Large intestine (tissue), 12 donors: Measurements from ENCODE around the gene SMYD3. TPM values are rescaled to one million over a fixed set of nuclear protein-coding genes. Genes with fewer than 3 reads are reported as not detected.

Experiments used
- DNase-seq, 2 donors: peaks; one replicate each; pipeline versions ENCODE4 v3.0.0 to v3.0.0-alpha.2; 2013
- H3K27ac ChIP-seq: one replicate; pipeline ENCODE4 v1.5.1; 2013; ENCODE audit warnings: low read length
- H3K27me3 ChIP-seq: 2 replicates; pipeline ENCODE4 v1.6.1; 2013; ENCODE audit warnings: low read length; ENCODE audit not compliant: control insufficient read depth, insufficient read depth
- H3K36me3 ChIP-seq: 2 replicates; pipeline ENCODE4 v1.6.1; 2013; ENCODE audit warnings: low read length; ENCODE audit not compliant: control insufficient read depth, insufficient read depth
- H3K4me1 ChIP-seq: one replicate; pipeline ENCODE4 v1.6.1; 2013; ENCODE audit warnings: low read length; ENCODE audit not compliant: control insufficient read depth, insufficient read depth
- H3K4me3 ChIP-seq: one replicate; pipeline ENCODE4 v1.5.1; 2013; ENCODE audit warnings: low read length
- H3K9me3 ChIP-seq: one replicate; pipeline ENCODE4 v1.6.1; 2013; ENCODE audit warnings: mild to moderate bottlenecking, low read depth, low read length, moderate library complexity; ENCODE audit not compliant: control insufficient read depth
- WGBS: methylation state at CpG from one replicate; pipeline ENCODE4 v1.1.5; 2013; ENCODE audit warnings: low lambda C conversion rate; ENCODE audit not compliant: insufficient coverage; 5-methylcytosine and 5-hydroxymethylcytosine counted together
- long read RNA-seq, 11 donors: transcript quantifications; one replicate each; lab custom pipeline, GENCODE V29; 2026
- polyA plus RNA-seq: library from polyadenylated mRNA; unstranded; fragments of 120-200 nt; gene quantifications from one replicate; pipeline ENCODE4 v1.2.1, GENCODE V29; 2013

The SMYD3 gene
- polyA plus RNA-seq = 12.0 TPM
- long read RNA-seq, donor 1, partial matches to known transcripts = 0 of 5 reads
- long read RNA-seq, donor 1, other reads (novel, unspliced or antisense) = 0 of 5 reads
- long read RNA-seq, donor 2, transcript SMYD3-201 (7 exons, 1,863 nt) = major isoform, 6 of 9 reads
- long read RNA-seq, donor 2, partial matches to known transcripts = 0 of 9 reads
- long read RNA-seq, donor 2, other reads (novel, unspliced or antisense) = 0 of 9 reads
- long read RNA-seq, donor 3 = 0 reads
- long read RNA-seq, donor 4, partial matches to known transcripts = 0 of 3 reads
- long read RNA-seq, donor 4, other reads (novel, unspliced or antisense) = 0 of 3 reads
- long read RNA-seq, donor 5, partial matches to known transcripts = 0 of 2 reads
- long read RNA-seq, donor 5, other reads (novel, unspliced or antisense) = 0 of 2 reads
- long read RNA-seq, donor 6, partial matches to known transcripts = 0 of 3 reads
- long read RNA-seq, donor 6, other reads (novel, unspliced or antisense) = 0 of 3 reads
- long read RNA-seq, donor 7, partial matches to known transcripts = 0 of 1 reads
- long read RNA-seq, donor 7, other reads (novel, unspliced or antisense) = 0 of 1 reads
- long read RNA-seq, donor 8, transcript SMYD3-201 (7 exons, 1,863 nt) = major isoform, 5 of 8 reads
- long read RNA-seq, donor 8, partial matches to known transcripts = 0 of 8 reads
- long read RNA-seq, donor 8, other reads (novel, unspliced or antisense) = 0 of 8 reads
- long read RNA-seq, donor 9, transcript SMYD3-201 (7 exons, 1,863 nt) = major isoform, 5 of 6 reads
- long read RNA-seq, donor 9, partial matches to known transcripts = 0 of 6 reads
- long read RNA-seq, donor 9, other reads (novel, unspliced or antisense) = 0 of 6 reads
- long read RNA-seq, donor 10, transcript SMYD3-201 (7 exons, 1,863 nt) = major isoform, 7 of 9 reads
- long read RNA-seq, donor 10, partial matches to known transcripts = 0 of 9 reads
- long read RNA-seq, donor 10, other reads (novel, unspliced or antisense) = 0 of 9 reads
- long read RNA-seq, donor 11, partial matches to known transcripts = 0 of 5 reads
- long read RNA-seq, donor 11, other reads (novel, unspliced or antisense) = 0 of 5 reads

DNA sequence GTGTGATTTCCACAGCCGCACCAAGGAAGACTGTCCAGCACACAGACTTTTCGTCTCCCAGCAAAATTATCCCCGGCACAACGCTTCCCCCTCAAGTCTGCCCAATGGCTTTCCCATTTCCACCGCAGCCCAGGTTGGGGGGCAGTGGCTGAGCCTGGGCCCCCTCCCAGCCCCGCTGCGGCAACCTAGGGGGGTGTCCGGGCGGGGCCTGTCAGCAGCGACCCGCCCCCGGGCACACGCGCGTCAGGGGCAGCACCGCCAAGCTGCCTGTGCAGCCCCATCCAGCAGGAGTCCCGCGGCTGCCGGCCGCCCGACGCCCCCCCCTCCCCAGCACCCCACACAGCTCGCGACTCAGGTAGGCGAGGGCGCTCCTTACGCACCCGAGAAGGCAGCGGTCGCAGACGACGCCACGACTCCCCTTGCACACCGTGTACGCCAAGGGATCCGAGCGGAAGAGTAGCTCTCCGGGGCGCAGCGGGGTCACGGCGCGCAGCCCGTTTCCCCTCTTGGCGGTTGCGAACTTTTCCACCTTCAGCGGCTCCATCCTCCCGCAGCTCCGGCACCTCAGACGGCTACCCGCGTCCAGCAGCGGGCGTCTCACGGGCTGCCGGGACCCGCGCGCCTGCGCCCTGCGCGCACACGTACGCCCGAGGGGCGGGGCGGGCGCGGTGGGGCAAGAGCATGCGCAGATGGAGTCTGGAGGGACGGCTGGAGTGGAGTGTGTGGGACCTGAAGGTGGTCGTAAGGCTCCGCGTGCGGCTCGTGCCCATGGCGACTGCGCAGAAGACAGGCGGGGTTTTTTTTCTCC lies at the start of gene SMYD3:
Gene SMYD3 (minus strand): TSS at position 606 of the 808 bp plus-strand sequence.
- no peak within 1 kb of the TSS for H3K27ac ChIP-seq
- DNase-seq = peak; percentile 81 to 88
- no CpG with 5 or more reads among the region's 79 CpGs for WGBS

GRCh38 chr1:246554201-246554600 lies 47.1 kb upstream of the SMYD3 start:
- Histone ChIP-seq H3K27ac (no peak overlapping the region), H3K36me3 (peaks cover 63% of the 10 kb centered on the region), H3K9me3 (no peaks in the 10 kb centered on the region), H3K27me3 (no peaks in the 10 kb centered on the region), H3K4me1 (no peaks in the 10 kb centered on the region), H3K4me3 (no peak overlapping the region)
- 91% methylated on average over 4 of the region's 16 CpGs for WGBS
- no peak for DNase-seq

More for the DNA sequence above, at the start of gene SMYD3:
- Histone ChIP-seq H3K4me1 (peaks cover 3% of the 10 kb centered on the region), H3K4me3 (peak within 1 kb of the TSS; percentile 67), H3K36me3 (no peaks in the 10 kb centered on the region), H3K27me3 (no peaks in the 10 kb centered on the region), H3K9me3 (no peaks in the 10 kb centered on the region)

DNA sequence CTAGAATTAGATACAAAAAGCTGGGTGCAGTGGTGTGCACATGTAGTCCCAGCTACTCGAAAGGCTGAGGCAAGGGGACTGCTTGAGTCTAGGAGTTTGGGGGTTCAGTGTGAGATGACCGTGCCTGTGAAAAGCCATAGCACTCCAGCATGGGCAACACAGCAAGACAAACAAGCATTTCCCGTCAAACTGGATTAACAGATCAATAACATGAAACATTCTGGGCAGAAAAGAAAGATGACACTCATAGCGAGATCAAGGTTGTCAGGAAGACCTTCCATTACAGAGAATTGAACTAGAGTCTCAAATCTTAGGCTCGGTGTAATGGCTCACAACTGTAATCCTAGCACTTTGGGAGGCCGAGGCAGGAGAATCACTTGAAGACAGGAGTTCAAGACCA lies 45.0 kb upstream of the SMYD3 start:
- Histone ChIP-seq H3K27ac (no peak overlapping the region), H3K4me1 (no peaks in the 10 kb centered on the region), H3K36me3 (peaks cover 56% of the 10 kb centered on the region), H3K9me3 (no peaks in the 10 kb centered on the region), H3K4me3 (no peak overlapping the region), H3K27me3 (no peaks in the 10 kb centered on the region)
- no peak for DNase-seq
- WGBS = no CpG with 5 or more reads among the region's 6 CpGs

DNA sequence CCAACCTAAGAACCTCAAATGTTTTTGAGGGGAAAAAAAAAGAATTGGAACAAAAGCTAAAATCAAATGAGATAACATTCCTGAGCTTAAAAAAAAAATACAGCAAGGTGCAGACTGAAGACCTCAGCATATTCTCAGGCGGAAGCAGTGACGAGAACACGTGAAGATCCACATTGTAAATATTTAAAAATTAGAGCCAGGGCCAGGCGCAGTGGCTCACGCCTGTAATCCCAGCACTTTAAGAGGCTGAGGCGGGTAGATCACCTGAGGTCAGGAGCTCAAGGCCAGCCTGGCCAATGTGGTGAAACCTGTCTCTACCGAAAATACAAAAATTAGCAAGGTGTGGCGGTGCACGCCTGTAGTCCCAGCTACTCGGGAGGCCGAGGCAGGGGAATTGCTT lies 43.3 kb upstream of the SMYD3 start:
- no peak overlapping the region for H3K4me3 ChIP-seq
- DNase-seq = no peak
- H3K27me3 ChIP-seq = no peaks in the 10 kb centered on the region
- no peaks in the 10 kb centered on the region for H3K9me3 ChIP-seq
- H3K4me1 ChIP-seq = no peaks in the 10 kb centered on the region
- no peak overlapping the region for H3K27ac ChIP-seq
- WGBS = 100% methylated on average over 1 of the region's 11 CpGs
- peaks cover 47% of the 10 kb centered on the region for H3K36me3 ChIP-seq

DNA sequence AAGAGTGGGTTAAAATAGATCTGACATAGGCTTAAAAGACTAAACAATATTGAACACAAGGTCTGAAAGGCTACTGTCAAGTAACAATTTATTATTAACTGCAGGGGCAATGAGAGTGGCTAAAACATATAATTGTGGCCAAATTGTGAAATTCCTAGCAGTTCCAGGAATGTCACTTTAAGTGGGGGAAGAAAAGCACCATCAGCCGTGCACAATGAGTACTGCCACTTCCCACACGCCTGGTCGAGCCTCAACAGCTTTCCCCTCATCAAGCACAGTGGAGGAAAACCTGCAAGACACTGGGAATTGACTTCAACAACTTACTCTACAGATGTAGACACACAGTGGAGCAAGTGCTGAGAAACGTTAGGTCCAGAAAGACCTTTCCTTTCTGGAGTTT lies 42.6 kb upstream of the SMYD3 start:
- Histone ChIP-seq H3K27me3 (no peaks in the 10 kb centered on the region), H3K4me1 (no peaks in the 10 kb centered on the region), H3K36me3 (peaks cover 47% of the 10 kb centered on the region), H3K9me3 (no peaks in the 10 kb centered on the region), H3K4me3 (no peak overlapping the region), H3K27ac (no peak overlapping the region)
- WGBS = 100% methylated on average over 1 of the region's 4 CpGs
- no peak for DNase-seq

DNA sequence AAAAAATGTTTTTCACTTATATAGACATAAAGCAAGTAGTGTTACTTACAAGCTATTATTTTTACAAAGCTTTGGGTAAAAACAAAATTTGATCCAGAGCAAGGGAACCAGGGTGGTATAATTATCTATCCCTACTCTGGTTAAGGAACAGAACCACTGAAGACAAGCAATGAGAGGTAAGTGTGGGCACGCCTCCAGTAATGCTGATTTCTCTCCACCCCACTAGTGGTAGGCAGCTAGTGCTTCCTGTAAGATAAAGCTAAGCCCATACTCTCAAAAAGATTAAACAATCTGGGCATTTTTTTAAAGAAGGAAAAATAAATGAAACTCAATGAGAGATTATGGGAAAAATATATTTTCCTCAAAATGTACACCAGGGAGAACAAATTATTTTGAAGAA lies 36.9 kb upstream of the SMYD3 start:
- Histone ChIP-seq H3K36me3 (peaks cover 49% of the 10 kb centered on the region), H3K27ac (no peak overlapping the region), H3K27me3 (no peaks in the 10 kb centered on the region), H3K4me1 (no peaks in the 10 kb centered on the region), H3K9me3 (no peaks in the 10 kb centered on the region), H3K4me3 (no peak overlapping the region)
- DNase-seq = no peak
- WGBS = 100% methylated on average over 1 of the region's 1 CpG

DNA sequence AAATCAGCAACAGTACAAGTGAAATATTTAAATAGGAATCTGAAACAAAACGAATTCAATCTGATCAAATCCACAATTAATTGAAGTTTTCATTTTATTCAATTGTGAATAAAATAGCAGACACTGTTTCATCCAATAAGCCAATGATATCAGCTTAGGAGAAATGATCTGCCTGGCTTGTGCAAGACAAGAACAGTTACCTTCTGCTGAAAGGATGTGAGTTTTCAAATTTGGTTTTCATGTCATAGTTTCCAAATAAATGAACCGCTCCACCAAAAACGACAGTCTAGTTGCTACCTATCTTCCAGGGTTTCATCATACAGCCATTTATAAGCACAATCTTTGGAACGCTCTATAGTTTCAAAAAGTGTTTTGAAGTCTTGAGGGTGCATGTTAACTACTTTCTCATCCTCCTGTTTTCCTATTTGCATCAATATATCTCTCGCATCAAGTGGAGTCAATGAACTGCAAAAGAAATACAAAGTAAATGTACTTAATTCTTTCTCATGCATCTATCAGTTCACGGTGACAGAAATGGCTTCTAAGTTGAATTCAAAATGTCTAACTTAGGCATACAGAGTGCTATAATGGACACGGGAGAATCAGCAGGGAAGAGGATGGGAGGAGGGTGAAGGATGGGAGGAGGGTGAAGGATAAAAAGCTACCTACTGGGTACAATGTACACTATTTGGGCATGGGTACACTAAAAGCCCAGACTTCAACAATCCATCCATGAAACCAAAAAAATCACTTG lies 33.8 kb upstream of the SMYD3 start:
- Histone ChIP-seq H3K36me3 (peaks cover 45% of the 10 kb centered on the region), H3K27me3 (no peaks in the 10 kb centered on the region), H3K9me3 (no peaks in the 10 kb centered on the region), H3K27ac (no peak overlapping the region), H3K4me1 (no peaks in the 10 kb centered on the region), H3K4me3 (no peak overlapping the region)
- 93% methylated on average over 4 of the region's 7 CpGs for WGBS
- no peak for DNase-seq

GRCh38 chr1:246537887-246538286 lies 30.8 kb upstream of the SMYD3 start:
- Histone ChIP-seq H3K27ac (no peak overlapping the region), H3K4me3 (no peak overlapping the region), H3K36me3 (peaks cover 21% of the 10 kb centered on the region), H3K9me3 (no peaks in the 10 kb centered on the region), H3K27me3 (no peaks in the 10 kb centered on the region), H3K4me1 (no peaks in the 10 kb centered on the region)
- peak in 1 of 2 donors; percentile 20 for DNase-seq
- 60% methylated on average over 2 of the region's 3 CpGs for WGBS

GRCh38 chr1:246537441-246537840 lies 30.4 kb upstream of the SMYD3 start:
- H3K27me3 ChIP-seq = no peaks in the 10 kb centered on the region
- no CpG with 5 or more reads among the region's 7 CpGs for WGBS
- H3K9me3 ChIP-seq = no peaks in the 10 kb centered on the region
- no peak overlapping the region for H3K4me3 ChIP-seq
- no peak overlapping the region for H3K27ac ChIP-seq
- no peak for DNase-seq
- peaks cover 18% of the 10 kb centered on the region for H3K36me3 ChIP-seq
- H3K4me1 ChIP-seq = no peaks in the 10 kb centered on the region
